Chondrocyte (in vitro differentiated cells): ENCODE data around the gene MAMLD1. TPM values are rescaled to one million over a fixed set of nuclear protein-coding genes. Genes with fewer than 3 reads are reported as not detected.

Source experiments
- DNase-seq: peaks from one replicate; pipeline ENCODE4 v3.0.0; 2021; ENCODE audit warnings: mixed read lengths, low spot score
- H3K27ac Mint-ChIP-seq: one replicate; pipeline ENCODE4 v1.8.0; 2021; ENCODE audit warnings: mild to moderate bottlenecking, moderate library complexity, mixed read lengths; ENCODE audit not compliant: unreplicated experiment
- H3K27me3 Mint-ChIP-seq: 2 replicates; pipeline ENCODE4 v1.8.0; 2021; ENCODE audit warnings: low read depth, mixed read lengths
- H3K36me3 Mint-ChIP-seq: 2 replicates; pipeline ENCODE4 v1.8.0; 2021; ENCODE audit warnings: low read depth, mixed read lengths
- H3K4me1 Mint-ChIP-seq: 2 replicates; pipeline ENCODE4 v1.8.0; 2021; ENCODE audit warnings: low read depth, mild to moderate bottlenecking, mixed read lengths
- H3K4me3 Mint-ChIP-seq: one replicate; pipeline ENCODE4 v1.8.0; 2021; ENCODE audit warnings: mild to moderate bottlenecking, moderate library complexity, mixed read lengths; ENCODE audit not compliant: unreplicated experiment
- H3K9me3 Mint-ChIP-seq: 2 replicates; pipeline ENCODE4 v1.8.0; 2021; ENCODE audit warnings: low read depth, mixed read lengths
- CTCF ChIP-seq: fragments of 200-600 bp; sonication (generic); IDR thresholded peaks from 2 replicates; pipeline ENCODE4 v1.5.0; 2021; ENCODE audit warnings: antibody characterized with exemption, mild to moderate bottlenecking, moderate library complexity
- total RNA-seq: library from RNA; stranded (reverse); gene quantifications from 3 replicates; pipeline ENCODE4 v1.2.1, GENCODE V29; 2021

The MAMLD1 gene
- total RNA-seq, 1 donor from 2014 or later: 8.8 TPM

- Mint-ChIP-seq H3K27ac (peak overlapping the region; percentile 91), H3K36me3 (no peaks in the 10 kb centered on the region), H3K4me3 (peak overlapping the region; percentile 79), H3K4me1 (peaks cover 17% of the 10 kb centered on the region), H3K27me3 (no peaks in the 10 kb centered on the region), H3K9me3 (peaks cover 3% of the 10 kb centered on the region)
- peak; percentile 83 for TF ChIP-seq CTCF
- DNase-seq: no peak
Measured at GRCh38 chrX:150365051-150365989, 2.2 kb downstream of the MAMLD1 start.

DNA sequence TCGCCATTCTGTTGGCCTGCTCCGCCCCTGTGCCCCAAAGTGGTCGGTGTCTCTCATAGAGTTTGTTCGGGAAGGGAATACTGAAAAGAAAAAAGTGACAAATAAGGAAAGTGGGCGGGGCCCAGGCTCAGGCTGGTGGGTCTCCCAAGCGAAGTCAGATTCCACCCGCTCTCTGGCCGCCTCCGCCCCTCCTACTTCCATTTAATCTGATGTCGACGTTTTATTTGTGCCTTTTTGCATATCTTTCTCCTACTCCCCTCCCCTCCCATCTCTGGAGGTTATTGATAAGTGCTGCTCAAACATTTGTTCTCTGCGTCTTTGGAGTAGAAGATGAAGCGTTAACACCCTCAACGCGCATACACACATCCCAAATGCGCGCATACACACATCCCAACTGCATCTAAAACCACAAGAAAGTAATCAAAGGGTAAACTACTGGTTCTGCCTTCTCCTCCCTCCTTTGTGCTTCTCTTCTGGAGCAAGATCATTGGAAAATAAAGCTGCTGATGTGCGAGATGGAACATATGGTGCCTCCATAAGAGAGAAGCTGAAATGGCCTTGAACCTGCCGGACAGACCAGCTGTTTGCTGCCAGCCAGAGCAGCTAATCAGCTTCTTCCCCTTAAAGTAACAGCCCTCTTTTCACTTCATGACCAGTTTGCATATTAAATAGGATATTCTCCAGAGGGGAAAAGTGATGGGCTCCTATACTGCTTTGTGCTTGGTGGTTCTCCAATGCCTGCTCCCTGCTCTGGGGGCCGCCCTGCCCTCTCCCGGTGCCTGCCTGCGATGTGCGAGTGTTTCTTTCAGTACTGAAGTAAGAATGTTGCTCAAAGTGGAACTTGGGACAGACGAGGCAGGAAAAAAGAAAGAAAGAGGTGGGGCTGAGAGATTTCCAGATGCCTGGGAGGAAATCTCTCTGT is 3.1 kb downstream of the MAMLD1 start:
- Mint-ChIP-seq H3K4me1 (peaks cover 20% of the 10 kb centered on the region), H3K9me3 (peaks cover 3% of the 10 kb centered on the region), H3K27ac (peak overlapping the region; percentile 91), H3K36me3 (no peaks in the 10 kb centered on the region), H3K4me3 (peak overlapping the region; percentile 79), H3K27me3 (no peaks in the 10 kb centered on the region)
- peak; percentile 56 for TF ChIP-seq CTCF
- DNase-seq: no peak

DNA sequence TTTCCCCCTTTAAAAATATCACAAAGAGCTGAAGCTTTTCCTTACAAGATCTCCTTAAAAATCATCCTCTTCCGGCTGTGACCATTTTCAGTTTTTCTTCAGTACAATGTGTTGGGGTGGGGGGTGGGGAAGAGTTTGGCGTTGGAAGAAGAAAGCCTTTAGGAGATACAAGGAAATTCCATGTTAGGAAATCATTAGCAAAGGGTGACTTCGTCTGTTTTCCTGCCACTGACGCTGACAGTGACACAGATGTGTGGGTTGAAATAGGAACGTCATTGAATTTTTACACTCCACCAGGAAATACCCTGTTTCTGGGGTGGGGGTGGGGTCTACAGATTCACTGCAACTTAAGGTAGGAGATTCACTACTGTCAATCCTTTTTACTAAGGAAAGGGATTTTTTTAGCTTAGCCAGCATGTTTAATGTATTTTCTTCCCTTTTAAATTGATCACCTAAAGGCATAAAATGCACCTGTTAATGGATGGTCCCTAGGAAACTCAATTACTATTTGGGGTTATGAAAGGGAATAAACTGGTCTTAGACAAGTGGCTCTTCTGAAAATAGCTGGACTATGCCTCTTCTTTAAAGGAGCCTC is 3.9 kb downstream of the MAMLD1 start:
- H3K36me3 Mint-ChIP-seq: no peaks in the 10 kb centered on the region
- peak overlapping the region; percentile 79 for H3K4me3 Mint-ChIP-seq
- peak overlapping the region; percentile 91 for H3K27ac Mint-ChIP-seq
- DNase-seq: no peak
- H3K27me3 Mint-ChIP-seq: no peaks in the 10 kb centered on the region
- H3K4me1 Mint-ChIP-seq: peaks cover 20% of the 10 kb centered on the region
- peaks cover 3% of the 10 kb centered on the region for H3K9me3 Mint-ChIP-seq
- no peak for TF ChIP-seq CTCF

DNA sequence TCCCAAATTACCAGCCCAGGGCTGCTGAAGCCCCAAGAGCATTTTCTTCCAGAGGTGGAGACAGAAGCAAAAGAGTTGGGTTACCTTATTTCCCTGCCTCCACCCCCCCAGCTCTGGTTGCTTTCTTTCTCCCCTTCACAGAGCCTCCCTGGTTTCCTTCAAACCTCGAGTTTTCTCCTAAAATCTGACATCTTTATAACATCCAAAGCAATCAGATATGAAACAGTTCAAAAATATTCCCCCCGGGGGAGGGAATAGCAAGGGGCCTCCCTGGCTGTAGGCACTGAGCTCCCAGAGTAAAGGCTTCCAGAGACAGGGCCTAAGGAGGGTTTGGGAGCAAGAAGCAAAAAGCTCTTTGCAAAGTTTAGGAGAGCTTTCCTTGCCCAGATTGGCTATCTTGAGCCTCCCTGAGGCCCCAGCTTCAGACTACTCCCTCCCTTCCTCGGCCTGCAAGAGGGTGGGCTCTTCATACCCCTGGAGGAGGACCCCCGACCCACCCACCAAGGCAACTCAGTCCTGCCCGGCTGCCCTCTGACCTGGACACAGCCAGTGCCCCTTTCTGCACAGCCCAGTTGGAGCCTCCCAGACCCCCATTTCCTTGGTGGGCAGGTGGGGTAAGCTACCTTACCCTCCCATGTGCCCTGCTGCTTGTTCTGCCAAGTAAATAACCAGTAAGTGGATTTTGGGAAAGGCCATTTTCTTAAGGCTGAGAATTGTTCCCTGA is 7.6 kb downstream of the MAMLD1 start:
- TF ChIP-seq CTCF: no peak
- Mint-ChIP-seq H3K4me3 (no peak overlapping the region), H3K9me3 (peaks cover 3% of the 10 kb centered on the region), H3K27ac (no peak overlapping the region), H3K27me3 (no peaks in the 10 kb centered on the region), H3K36me3 (no peaks in the 10 kb centered on the region), H3K4me1 (peaks cover 17% of the 10 kb centered on the region)
- peak; percentile 69 for DNase-seq
